GM18951 (cell line): ENCODE results near the gene FBXL13.
"Not testable (repeated sequence)": the region's sequence is repeated elsewhere in the genome, so short reads cannot be mapped to it uniquely, and the experiment has no call there.

Source experiments
- POLR2A ChIP-seq: IDR thresholded peaks from 4 replicates; pipeline ENCODE4 v1.6.1; 2011; ENCODE audit warnings: mild to moderate bottlenecking; ENCODE audit not compliant: insufficient read length, insufficient read depth; ENCODE audit errors: extremely low read depth
- in situ Hi-C: fragments of 300-500 bp; cut with MboI; formaldehyde crosslinking; loops from one replicate; pipeline ENCODE4 v1.12.0; 2022; ENCODE audit warnings: low sequenced_read_pairs, mixed read lengths, inconsistent platforms; ENCODE audit not compliant: unreplicated experiment

FBXL13 gene

DNA sequence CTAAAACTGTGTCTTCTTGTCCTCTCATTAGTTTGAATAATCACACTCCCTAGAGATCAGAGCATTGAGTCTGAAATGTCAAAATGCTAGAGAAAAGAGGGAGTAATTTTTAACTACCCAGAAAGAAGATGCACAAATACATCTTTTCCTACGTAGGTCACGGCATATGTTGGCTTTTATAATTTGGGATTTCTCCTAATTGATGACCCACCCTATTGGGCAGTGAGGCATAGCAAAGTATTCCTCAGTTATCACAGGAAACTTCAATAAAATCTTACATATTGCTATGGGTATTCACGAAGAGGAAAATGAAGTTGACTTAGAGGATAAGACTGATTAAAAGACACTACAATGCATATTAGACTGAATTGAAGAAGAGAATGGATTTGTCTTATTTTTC, 25.8 kb upstream of the FBXL13 start:
- no peak for TF ChIP-seq POLR2A
- in situ Hi-C loops, result no loop called here

DNA sequence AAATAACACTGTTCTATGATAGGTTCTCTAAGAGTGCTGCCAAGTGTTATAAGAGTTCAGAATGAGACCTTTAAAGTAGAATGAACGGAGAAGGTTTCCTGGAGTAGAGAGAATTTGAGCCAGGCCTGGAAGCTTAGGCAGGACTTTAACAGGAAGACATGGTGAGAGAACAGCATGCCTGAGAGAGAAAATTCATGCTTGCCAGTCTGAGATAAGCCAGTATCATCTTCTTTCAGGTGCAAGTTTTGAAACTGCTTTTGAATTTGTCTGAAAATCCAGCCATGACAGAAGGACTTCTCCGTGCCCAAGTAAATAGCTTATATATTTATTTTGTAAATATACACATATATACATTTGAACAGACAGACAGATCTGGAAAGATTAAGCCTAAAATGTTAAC, 22.4 kb upstream of the FBXL13 start:
- no peak for TF ChIP-seq POLR2A
- in situ Hi-C loops, result no loop called here

DNA sequence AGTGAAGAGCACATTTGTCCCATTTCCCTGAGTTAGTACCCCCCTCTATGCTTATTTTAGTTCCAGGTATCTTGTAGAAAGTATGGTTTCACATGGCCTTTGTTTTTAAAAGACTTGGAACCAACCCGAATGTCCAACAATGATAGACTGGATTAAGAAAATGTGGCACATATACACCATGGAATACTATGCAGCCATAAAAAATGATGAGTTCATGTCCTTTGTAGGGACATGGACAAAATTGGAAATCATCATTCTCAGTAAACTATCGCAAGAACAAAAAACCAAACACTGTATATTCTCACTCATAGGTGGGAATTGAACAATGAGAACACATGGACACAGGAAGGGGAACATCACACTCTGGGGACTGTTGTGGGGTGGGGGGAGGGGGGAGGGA, 21.0 kb upstream of the FBXL13 start:
- in situ Hi-C loops, result not testable (repeated sequence)

DNA sequence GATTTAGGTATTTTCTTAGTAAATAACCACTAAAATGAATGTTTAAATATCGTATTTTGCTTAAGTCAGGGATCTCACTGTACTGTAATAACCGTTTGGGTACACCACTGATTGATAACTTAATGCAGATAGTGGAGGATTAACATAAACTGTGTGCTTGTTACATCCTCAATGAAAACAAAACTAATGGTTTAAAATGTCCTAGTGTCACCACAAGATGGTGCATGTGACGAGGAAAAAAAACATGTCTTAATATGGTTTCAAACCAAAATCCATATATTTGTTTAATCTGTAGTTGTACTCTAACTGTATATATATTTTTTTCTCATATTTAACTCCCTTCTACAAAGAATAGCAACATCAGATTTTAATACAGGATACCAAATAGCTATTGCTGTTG, 19.5 kb upstream of the FBXL13 start:
- in situ Hi-C loops, result no loop called here
- no peak for TF ChIP-seq POLR2A

DNA sequence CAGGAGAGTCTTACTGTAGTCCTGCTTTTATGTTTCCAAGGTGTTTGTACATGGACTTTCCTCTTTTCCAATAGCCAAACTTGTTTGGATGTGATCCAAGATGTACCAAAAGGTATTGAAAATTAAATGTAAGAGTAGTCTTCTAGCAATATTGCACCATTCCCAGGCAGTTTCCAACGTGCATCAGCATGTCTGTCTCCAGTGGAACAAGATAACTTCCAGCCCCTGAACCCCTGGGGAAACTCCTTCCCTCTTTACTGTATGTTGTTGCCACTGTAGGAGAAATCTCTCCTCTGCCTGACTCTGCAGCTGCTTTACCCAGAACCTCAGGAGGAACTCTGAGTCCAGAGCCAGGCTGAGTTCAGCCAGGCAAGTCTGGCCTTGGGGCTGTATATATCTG, 18.8 kb upstream of the FBXL13 start:
- in situ Hi-C loops, result no loop called here
- no peak for TF ChIP-seq POLR2A

DNA sequence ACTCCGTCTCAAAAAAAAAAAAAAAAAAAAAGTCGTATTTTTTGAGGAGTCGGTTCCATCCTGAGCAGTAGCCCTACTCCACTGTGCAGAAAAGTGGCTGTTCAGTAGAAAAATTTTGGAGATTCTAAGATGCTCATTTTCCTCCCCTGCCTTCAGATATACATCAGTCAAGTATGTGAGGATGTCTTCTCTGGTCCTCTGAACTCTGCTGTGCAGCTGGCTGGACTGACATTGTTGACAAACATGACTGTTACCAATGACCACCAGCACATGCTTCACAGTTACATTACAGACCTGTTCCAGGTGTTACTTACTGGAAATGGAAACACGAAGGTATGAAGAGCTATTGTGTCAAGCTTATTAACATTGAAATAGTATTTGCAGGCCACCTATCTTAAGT, 17.7 kb upstream of the FBXL13 start:
- in situ Hi-C loops, result not testable (repeated sequence)

DNA sequence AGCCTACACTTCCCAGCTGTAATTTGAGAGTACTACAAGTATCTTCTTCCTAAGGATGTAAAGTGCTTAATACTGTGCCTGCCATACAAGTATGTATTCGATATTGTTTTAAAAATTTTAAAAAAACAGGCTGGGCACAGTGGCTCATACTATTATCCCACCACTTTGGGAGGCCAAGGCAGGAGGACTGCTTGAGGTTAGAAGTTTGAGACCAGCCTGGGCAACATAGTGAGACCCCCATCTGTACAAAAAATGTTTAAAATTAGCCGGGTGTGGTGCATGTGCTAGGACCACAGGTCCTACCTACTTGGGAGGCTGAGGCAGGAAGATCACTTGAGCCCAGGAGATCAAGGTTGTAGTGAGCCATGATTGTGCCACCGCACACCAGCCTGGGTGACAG, 8.6 kb upstream of the FBXL13 start:
- TF ChIP-seq POLR2A, result no peak
- in situ Hi-C loops, result no loop called here

DNA sequence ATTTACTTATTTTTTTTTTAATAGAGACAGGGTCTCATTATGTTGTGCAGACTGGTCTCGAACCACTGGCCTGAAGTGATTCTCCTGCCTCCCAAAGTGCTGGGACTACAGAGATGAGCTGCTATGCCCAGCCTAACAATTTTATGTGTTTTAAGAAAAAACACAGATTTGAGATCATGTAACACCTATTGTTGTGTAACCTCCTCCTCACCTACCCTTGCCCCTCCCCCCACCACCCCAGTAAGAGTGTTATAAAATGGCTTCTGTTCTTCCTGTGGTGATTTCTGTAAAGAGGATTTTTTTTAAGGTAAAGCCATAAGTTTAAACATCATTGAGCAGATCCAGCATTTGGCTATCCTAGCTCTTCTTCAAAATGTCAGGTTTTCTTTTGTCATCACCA, 7.9 kb upstream of the FBXL13 start:
- in situ Hi-C loops, result no loop called here
- no peak for TF ChIP-seq POLR2A

DNA sequence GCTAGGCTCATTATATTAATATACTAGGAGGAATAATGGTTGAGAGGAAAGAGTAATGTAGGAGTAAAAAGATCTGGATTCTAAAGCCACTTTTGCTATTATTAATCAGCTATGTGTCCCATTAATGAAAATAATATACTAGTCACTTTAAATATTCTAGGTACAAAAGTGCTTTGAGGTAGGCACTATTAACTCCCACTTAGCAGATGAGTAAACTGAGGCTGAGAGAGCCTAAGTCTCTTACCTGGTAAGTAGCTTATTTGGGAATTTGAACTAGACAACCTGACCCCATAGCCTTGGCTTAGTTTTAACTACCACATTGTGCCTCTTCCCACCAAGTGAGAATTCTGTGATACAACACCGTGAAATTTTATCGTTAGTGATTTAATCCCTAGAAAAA, 6.3 kb upstream of the FBXL13 start:
- in situ Hi-C loops, result no loop called here
- no peak for TF ChIP-seq POLR2A

DNA sequence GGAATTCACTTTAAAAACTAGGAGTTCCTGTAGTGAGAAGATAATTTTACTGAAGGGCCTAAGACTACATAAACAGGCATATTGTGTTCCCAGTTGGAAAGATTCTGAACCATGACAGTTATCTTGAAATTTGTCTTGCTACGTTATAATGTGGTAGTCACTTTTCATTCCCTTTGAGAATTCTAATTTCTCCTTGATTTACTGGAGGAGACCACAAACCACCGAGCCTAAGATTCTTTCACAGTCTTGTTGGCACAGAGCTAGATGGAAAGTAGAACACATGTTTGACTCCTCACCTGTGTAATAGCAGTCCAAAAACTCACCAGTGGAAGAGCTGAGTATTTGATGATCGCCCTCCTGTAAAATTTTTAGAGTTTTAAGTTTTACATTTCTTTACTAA, 5.2 kb upstream of the FBXL13 start:
- in situ Hi-C loops, result no loop called here
- no peak for TF ChIP-seq POLR2A

DNA sequence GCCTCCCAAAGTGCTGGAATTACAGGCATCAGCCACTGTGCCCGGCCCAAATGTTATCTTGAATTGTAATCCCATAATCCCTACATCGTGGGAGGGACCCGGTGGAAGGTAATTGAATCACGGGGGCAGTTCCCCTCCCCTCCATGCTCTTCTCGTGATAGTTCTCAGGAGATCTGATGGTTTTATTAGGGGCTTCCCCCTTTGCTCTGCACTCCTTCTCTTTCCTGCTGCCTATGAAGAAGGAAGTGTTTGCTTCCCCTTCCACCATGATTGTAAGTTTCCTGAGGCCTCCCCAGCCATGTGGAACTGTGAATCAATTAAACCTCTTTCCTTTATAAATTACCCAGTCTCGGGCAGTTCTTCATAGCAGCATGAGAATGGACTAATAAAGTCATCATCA, 3.6 kb upstream of the FBXL13 start:
- in situ Hi-C loops, result not testable (repeated sequence)

DNA sequence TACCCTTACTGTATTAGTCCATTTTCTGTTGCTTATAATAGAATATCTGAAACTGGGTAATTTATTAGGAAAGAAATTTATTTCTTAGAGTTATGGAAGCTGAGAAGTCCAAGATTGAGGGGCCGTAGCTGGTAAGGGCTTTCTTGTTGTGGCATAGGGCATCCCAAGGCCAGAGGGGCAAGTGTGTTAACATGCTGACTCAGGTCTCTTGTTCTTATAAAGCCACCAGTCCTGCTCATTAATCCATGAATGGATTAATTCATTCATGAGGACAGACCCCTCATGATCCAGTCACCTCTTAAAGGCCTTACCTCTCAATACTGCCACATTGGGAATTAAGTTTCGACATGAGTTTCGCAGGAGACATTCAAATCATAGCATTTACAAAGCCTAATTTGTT, 2.7 kb upstream of the FBXL13 start:
- in situ Hi-C loops, result no loop called here
- TF ChIP-seq POLR2A, result no peak

DNA sequence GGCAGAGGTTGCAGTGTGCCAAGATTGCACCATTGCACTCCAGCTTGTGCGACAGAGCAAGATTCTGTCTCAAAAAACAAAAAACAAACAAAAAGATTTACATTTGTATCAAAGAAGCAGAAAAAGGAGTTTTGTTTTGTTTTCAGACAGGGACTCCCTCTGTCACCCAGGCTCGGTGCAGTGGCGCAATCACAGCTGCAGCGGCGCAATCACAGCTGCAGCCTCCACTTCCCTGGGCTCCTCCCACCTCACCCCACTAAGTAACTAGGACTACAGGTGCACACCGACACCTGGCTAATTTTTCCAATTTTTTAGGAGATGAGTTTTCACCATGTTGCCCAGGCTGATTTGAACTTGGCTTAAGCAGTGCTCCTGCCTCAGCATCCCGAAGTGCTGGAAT, 2.2 kb upstream of the FBXL13 start:
- in situ Hi-C loops, result no loop called here
- no peak for TF ChIP-seq POLR2A

DNA sequence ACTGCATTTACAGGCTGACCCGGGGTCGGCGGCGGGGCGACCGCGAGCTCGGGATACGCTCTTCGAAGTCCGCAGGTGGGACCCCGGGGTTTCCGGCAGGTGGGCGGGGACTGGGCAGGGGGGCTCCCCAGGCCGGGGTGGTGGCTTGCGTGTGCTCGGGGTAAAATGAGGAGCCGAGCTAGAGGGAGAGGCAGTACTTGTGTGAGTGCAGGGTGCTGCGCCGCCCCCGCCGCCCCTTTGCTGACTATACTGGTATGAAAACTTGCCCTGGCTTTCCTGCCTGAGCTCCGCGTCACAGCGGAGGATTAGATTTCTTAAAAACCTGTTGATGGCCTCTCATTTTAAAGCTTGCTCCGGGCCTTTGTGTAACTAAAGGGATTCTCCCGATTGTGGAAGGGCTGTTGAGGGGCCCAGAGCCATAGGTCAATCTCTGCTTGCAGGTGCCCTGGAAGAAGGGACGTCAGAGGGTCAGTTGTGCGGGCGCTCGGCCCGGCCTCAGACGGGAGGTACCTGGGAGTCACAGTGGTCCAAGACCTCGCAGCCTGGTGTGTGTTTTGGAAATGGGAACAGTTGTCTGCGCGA, 832 bp upstream of the FBXL13 start:
- no peak for TF ChIP-seq POLR2A

DNA sequence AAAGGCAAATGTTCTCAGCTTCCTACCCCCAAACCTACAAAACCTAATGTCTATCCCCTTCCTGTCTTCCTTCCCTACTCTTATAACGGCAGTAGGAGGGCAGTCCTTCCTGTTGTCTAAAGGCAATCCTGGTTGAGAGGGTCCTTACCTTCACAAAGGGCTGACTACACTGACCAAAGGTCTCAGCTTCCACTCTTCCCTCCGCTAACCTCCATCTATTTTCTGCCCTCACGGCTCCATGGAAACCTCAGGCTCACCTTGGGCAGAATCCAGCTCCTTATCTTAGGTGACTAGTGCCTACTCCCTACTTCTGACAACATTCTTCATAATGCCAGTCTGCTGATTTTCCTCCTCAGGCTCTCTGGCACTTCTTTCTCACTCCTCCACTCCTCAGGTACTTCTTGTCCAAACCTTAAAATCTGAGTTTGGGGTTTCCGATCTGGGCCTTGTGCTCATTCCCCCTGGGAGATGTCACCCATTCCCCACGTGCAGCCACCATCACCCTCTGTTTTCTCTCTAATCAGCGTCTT, 542 bp downstream of the FBXL13 start:
- in situ Hi-C loops, result no loop called here
- no peak for TF ChIP-seq POLR2A

More for the DNA sequence above, 832 bp upstream of the FBXL13 start:
- in situ Hi-C loops, result no loop called here
